Measurements from ENCODE around the gene MMP1. TPM values are rescaled to one million over a fixed set of nuclear protein-coding genes. Genes with fewer than 3 reads are reported as not detected.

Gene MMP1
- total and polyA plus RNA-seq, 11 donors, result 0.14 to 2.5 (median 0.46) TPM; not detected in 6

- WGBS, 4 donors, result 82 to 85% (median 84%) methylated on average over 8 of the region's 8 CpGs
- DNase-seq (no peak), ATAC-seq (no peak)
- no peak overlapping the region for H3K27ac ChIP-seq
- TF ChIP-seq POLR2A (IDR thresholded peaks at IDR 0.05) (no peak), CTCF (IDR thresholded peaks at IDR 0.05) (no peak)
- no peaks in the 10 kb centered on the region for H3K27me3 ChIP-seq
- no peaks in the 10 kb centered on the region for H3K4me1 ChIP-seq
- intact Hi-C loops (cut with DNase I), result no loop called here
- no peak overlapping the region for H3K4me3 ChIP-seq
- no peaks in the 10 kb centered on the region for H3K36me3 ChIP-seq
- no peaks in the 10 kb centered on the region for H3K9me3 ChIP-seq
Measured at GRCh38 chr11:102788334-102788995, 9.5 kb downstream of the MMP1 start.

- no peak for TF ChIP-seq CTCF (IDR thresholded peaks at IDR 0.05)
- Histone ChIP-seq H3K4me3 (no peak overlapping the region), H3K36me3 (no peaks in the 10 kb centered on the region), H3K27me3 (peaks cover 0 to 4% (median 0%) of the 10 kb centered on the region in 9 donors), H3K27ac (no peak overlapping the region), H3K9me3 (no peaks in the 10 kb centered on the region), H3K4me1 (no peaks in the 10 kb centered on the region)
- ATAC-seq (no peak), DNase-seq (no peak)
- intact Hi-C loops (cut with DNase I), result no loop called here
- 81 to 83% (median 81%) methylated on average over 3 of the region's 3 CpGs for WGBS, 4 donors
Measured at GRCh38 chr11:102784380-102784779, 13.6 kb downstream of the MMP1 start.

GRCh38 chr11:102783720-102784119 is 14.2 kb downstream of the MMP1 start:
- WGBS, 4 donors, result 80 to 98% (median 90%) methylated on average over 2 of the region's 2 CpGs
- intact Hi-C loops (cut with DNase I), result no loop called here
- no peak for DNase-seq
- no peak for ATAC-seq
- H3K36me3 ChIP-seq, result no peaks in the 10 kb centered on the region
- H3K27ac ChIP-seq, result no peak overlapping the region
- H3K27me3 ChIP-seq, result peaks cover 0 to 4% (median 0%) of the 10 kb centered on the region in 9 donors
- no peaks in the 10 kb centered on the region for H3K9me3 ChIP-seq
- TF ChIP-seq CTCF (IDR thresholded peaks at IDR 0.05), result no peak
- TF ChIP-seq POLR2A (IDR thresholded peaks at IDR 0.05), result no peak
- H3K4me3 ChIP-seq, result no peak overlapping the region
- H3K4me1 ChIP-seq, result no peaks in the 10 kb centered on the region

- DNase-seq (no peak), ATAC-seq (no peak)
- no peaks in the 10 kb centered on the region for H3K4me1 ChIP-seq
- no peak overlapping the region for H3K27ac ChIP-seq
- no peaks in the 10 kb centered on the region for H3K9me3 ChIP-seq
- peaks cover 0 to 8% (median 0%) of the 10 kb centered on the region in 9 donors for H3K27me3 ChIP-seq
- no peak overlapping the region for H3K4me3 ChIP-seq
- intact Hi-C loops (cut with DNase I), result no loop called here
- TF ChIP-seq POLR2A (IDR thresholded peaks at IDR 0.05) (no peak), CTCF (IDR thresholded peaks at IDR 0.05) (no peak)
- H3K36me3 ChIP-seq, result no peaks in the 10 kb centered on the region
Measured at GRCh38 chr11:102783016-102783415, 14.9 kb downstream of the MMP1 start.
